Measurements from ENCODE around the gene DRC1. TPM values are rescaled to one million over a fixed set of nuclear protein-coding genes. Genes with fewer than 3 reads are reported as not detected.

The DRC1 gene
- total and polyA plus RNA-seq, 2 of the 4 experiments (the other 2 are of a cell fraction): 0.18 TPM; not detected in 1

GRCh38 chr2:26363958-26364357, 37.8 kb upstream of the DRC1 start:
- Histone ChIP-seq H3K23ac (ENCODE audit: low read depth, low read length) (no peak overlapping the region), H3K4me3 (ENCODE audit: insufficient read depth, low read depth, low read length) (no peak overlapping the region), H3K27me3 (ENCODE audit: control insufficient read depth, insufficient read depth, low read length) (no peaks in the 10 kb centered on the region), H4K8ac (ENCODE audit: low read depth in 2 of 2, low read length in 2 of 2) (no peak overlapping the region), H3K9me3 (ENCODE audit: control insufficient read depth, insufficient read depth, low read length) (no peaks in the 10 kb centered on the region), H4K20me1 (ENCODE audit: insufficient read depth, low read length) (peaks cover 6% of the 10 kb centered on the region; the same call in 1 of the 2 replicates), H2AK5ac (ENCODE audit: low read depth, low read length) (no peak overlapping the region), H2AK9ac (replicated peaks; ENCODE audit: low read depth, low read length, poor library complexity) (no peak overlapping the region), H2BK20ac (ENCODE audit: low read depth, low read length) (no peak overlapping the region), H3K36me3 (ENCODE audit: control insufficient read depth, insufficient read depth, low read length) (peaks cover 6% of the 10 kb centered on the region), H3K18ac (ENCODE audit: low read depth, low read length) (no peak overlapping the region), H3K79me1 (ENCODE audit: low read depth in 1 of 2, low read length in 2 of 2) (peaks cover 9 to 36% of the 10 kb centered on the region in 2 experiments), H3K4me2 (ENCODE audit: low read depth, low read length) (no peak overlapping the region), H2BK120ac (ENCODE audit: low read depth, low read length) (no peak overlapping the region), H3K4ac (ENCODE audit: low read depth, low read length) (no peak overlapping the region), H3K4me1 (ENCODE audit: control insufficient read depth, insufficient read depth, low read length) (no peaks in the 10 kb centered on the region), H2BK15ac (ENCODE audit: low read depth, low read length) (no peak overlapping the region), H3K56ac (ENCODE audit: extremely low read depth, insufficient read depth, low read length) (no peak overlapping the region), H2AFZ (replicated peaks; ENCODE audit: low read length, poor library complexity) (no peak overlapping the region), H3K9me1 (ENCODE audit: insufficient read depth, low read length) (0 out of 2 replicates have a peak, but pooled peaks cover 3% of the 10 kb centered on the region), H2BK5ac (ENCODE audit: low read depth, low read length, poor library complexity, severe bottlenecking) (no peak overlapping the region), H3K14ac (replicated peaks; ENCODE audit: low read depth, low read length) (no peak overlapping the region), H4K5ac (ENCODE audit: low read depth, low read length) (no peak overlapping the region), H3K27ac (ENCODE audit: insufficient read depth, low read length) (no peak overlapping the region), H4K91ac (ENCODE audit: insufficient read depth, low read depth, low read length) (no peak overlapping the region), H3K9ac (ENCODE audit: low read depth, low read length) (no peak overlapping the region)
- dilution Hi-C loops (cut with HindIII; ENCODE audit: low sequenced_read_pairs, unreplicated experiment): no loop called here
- in situ Hi-C loops (cut with MboI; ENCODE audit: low sequenced_read_pairs): no loop called here
- ChIA-PET POLR2A (ENCODE audit: unreplicated experiment) (interaction anchor here (0.6 kb wide), 1 partner anchor 14 kb away, joined by 18 read pairs; no protein-coding TSS in a partner anchor), CTCF (no interaction called here)
- TF ChIP-seq CHD1 (IDR thresholded peaks at IDR 0.05; ENCODE audit: low read depth, low read length): no peak
- no peak for TF ChIP-seq RFX5 (IDR thresholded peaks at IDR 0.05; ENCODE audit: low read depth, low read length)
- no peak for TF ChIP-seq SMC3 (IDR thresholded peaks at IDR 0.05; ENCODE audit: low read depth, low read length)
- no peak for TF ChIP-seq MXI1 (IDR thresholded peaks at IDR 0.05; ENCODE audit: borderline replicate concordance, low read depth, low read length)
- no peak for TF ChIP-seq BHLHE40 (IDR thresholded peaks at IDR 0.05; ENCODE audit: low read depth, low read length)
- no peak for TF ChIP-seq CTCF (conservative IDR thresholded peaks at IDR 0.05; ENCODE audit: low read depth, low read length)
- TF ChIP-seq CEBPB (IDR thresholded peaks at IDR 0.05; ENCODE audit: low read depth, low read length): no peak
- no peak for TF ChIP-seq RCOR1 (IDR thresholded peaks at IDR 0.05; ENCODE audit: insufficient replicate concordance, low read length)
- no peak for TF ChIP-seq MAFK (IDR thresholded peaks at IDR 0.05; ENCODE audit: low read depth, low read length)
- TF ChIP-seq USF2 (IDR thresholded peaks at IDR 0.05; ENCODE audit: low read depth, low read length): no peak
- TF ChIP-seq MAZ (IDR thresholded peaks at IDR 0.05; ENCODE audit: borderline replicate concordance, low read depth, low read length): no peak
- TF ChIP-seq ELK1 (IDR thresholded peaks at IDR 0.05; ENCODE audit: borderline replicate concordance, low read depth, low read length): no peak
- no peak for TF ChIP-seq RAD21 (IDR thresholded peaks at IDR 0.05; ENCODE audit: low read length)
- TF ChIP-seq POLR2A (IDR thresholded peaks at IDR 0.05; ENCODE audit: low read depth, low read length): no peak
- TF ChIP-seq FOS (IDR thresholded peaks at IDR 0.05; ENCODE audit: low read depth, low read length): no peak
- TF ChIP-seq NFE2L2 (IDR thresholded peaks at IDR 0.05; ENCODE audit: low read depth, low read length): no peak
- intact Hi-C loops (cut with micrococcal nuclease): no loop called here
- WGBS, 2 experiments (ENCODE audit: extremely low coverage in 2 of 2, insufficient read length in 1 of 2): no CpG with 5 or more reads among the region's 3 CpGs
- ATAC-seq (ENCODE audit: low read depth) (no peak), DNase-seq (no peak)
- no TSS peak for BruUV-seq (replicated peaks)
